Inflammatory macrophage treated with lipopolysaccharide for 1 hour (primary cell): ENCODE data around the gene ZBTB33.

ENCODE experiments used
- DNase-seq, 2 donors: peaks; one replicate each; pipeline ENCODE4 v3.0.0-alpha.2; 2020 to 2022

ZBTB33 gene, protein sequence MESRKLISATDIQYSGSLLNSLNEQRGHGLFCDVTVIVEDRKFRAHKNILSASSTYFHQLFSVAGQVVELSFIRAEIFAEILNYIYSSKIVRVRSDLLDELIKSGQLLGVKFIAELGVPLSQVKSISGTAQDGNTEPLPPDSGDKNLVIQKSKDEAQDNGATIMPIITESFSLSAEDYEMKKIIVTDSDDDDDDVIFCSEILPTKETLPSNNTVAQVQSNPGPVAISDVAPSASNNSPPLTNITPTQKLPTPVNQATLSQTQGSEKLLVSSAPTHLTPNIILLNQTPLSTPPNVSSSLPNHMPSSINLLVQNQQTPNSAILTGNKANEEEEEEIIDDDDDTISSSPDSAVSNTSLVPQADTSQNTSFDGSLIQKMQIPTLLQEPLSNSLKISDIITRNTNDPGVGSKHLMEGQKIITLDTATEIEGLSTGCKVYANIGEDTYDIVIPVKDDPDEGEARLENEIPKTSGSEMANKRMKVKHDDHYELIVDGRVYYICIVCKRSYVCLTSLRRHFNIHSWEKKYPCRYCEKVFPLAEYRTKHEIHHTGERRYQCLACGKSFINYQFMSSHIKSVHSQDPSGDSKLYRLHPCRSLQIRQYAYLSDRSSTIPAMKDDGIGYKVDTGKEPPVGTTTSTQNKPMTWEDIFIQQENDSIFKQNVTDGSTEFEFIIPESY

DNA sequence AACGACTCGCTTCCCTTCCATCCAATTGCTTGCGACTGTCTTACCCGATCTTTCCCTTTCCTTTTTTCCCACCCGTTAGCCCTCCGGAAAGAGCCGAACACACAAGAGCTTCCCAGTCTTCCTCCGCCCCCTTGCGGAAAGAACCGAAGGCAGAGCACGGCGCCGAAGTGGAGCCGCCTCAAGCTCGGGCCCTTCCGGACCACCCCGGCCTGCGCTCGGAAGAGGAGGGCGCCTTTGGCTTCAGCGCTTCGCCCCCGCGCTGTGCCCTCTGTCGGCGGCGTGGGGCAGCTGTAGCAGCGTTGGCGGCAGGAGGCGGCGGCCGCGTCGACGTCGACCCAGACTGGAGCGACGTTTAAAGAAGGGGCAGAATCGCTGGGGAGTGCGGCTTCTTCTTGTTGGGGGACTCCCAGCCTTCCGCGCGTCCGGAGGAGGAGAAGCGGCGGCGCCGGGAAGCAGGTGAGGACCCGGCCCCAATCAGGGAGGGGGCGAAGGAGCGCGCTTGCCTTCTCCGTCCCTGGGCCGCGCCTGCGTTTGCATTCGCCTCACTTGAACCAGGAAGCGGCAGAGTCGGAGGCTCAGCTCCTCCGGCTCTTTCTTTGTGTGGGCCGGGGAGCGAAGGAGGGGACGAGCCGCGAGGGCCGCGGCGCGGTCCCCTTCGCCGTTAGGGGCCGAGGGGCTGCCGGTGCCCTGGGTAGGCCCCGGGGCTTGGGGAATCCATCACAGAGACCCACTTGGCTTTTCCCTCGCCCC, at the start of gene ZBTB33:
Gene ZBTB33, plus strand, starts transcription at position 291 of the 750 bp plus-strand sequence. CDS start 2,604 bp downstream, outside the sequence.
- DNase-seq = peak; percentile 85 to 89

DNA sequence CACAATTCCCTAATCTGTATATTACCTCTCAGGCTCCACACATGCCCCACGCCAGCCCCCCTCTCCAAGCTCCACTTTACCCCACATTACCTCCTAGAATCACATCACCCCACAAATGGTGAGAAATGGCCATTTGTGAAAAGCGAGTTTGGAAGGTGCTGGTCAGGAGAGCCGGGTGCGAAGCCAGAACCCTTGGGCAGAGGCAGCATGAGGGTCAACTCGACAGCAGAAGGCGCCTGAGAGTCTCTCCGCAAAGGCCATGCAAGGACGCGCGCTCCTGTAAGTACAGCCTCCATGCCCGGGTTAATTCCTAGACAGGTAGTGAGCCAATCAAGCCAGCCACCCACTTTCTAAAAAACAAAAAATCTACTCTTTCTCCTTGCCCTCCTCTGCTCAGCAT, 49.8 kb upstream of the ZBTB33 start:
- no peak for DNase-seq

DNA sequence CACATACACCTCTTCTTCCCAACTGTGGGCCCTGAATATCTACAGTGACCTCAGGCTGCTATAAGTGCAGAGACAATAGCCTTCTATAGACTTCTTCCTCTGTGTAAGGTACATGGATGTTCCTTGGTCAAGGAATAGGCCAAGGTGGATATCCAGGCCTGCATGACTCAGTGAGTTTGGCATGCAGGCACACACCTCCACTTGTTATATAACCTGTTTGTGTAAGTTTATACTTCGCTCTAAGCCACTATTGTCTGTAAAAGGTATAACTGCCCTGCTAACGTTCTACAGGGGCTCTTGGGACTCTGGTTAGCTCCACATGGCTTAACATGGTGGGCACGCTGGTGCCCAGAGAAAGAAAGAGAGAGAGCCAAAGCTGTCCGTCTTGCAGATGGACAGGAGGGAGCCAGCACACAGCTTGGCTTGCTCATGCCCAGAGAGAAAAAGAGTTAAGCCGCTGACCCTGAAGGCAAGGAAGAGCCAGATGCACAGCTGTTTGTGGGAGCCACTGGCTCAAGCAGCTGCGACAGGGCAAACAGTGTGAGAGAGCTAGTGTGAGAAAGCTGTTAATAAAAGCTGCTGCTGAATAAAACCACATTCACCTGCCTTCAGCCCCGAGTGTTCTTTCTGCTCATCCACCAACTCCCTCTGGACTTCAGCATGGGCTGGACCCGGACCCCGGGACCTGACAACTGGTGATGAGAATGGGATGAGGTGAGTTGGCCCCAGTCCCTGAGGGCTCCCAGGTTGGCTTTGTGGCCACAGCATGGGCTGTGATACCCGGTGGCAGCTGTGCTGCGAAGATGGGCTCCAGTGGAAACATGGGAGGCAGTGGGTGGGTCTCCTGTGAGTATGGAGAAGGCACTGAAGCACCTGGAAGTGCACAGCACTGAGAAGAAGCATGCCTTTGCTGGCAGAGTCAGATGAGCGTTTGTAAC, 44.5 kb upstream of the ZBTB33 start:
- no peak for DNase-seq

DNA sequence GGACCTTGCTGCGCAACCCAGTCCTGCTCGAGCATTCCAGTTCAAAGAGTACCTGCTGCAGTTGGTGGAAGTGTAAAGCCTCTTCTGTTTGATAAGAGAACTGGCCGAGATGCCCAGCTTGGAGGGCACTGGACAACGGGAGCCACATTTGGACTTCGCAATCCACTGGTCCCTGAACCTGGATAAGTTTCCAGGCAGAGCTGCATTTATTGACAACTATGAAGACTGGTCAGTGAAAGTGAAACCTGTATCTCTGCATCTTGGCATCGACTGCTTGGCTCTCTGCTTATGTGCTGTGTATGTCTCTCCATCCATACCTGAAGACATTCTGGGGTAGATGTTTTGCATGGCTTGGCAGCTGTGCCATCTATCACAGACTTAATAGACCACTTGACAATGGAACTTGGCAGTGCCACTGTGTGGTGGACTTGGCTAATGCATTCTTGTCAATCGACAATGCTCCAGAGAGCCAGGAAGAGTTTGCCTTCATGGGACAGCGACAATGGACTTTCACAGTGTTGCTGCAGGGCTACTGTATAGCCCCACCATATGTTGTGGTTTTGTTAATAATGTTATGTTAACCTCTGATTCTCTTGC, 43.5 kb upstream of the ZBTB33 start:
- DNase-seq = no peak

DNA sequence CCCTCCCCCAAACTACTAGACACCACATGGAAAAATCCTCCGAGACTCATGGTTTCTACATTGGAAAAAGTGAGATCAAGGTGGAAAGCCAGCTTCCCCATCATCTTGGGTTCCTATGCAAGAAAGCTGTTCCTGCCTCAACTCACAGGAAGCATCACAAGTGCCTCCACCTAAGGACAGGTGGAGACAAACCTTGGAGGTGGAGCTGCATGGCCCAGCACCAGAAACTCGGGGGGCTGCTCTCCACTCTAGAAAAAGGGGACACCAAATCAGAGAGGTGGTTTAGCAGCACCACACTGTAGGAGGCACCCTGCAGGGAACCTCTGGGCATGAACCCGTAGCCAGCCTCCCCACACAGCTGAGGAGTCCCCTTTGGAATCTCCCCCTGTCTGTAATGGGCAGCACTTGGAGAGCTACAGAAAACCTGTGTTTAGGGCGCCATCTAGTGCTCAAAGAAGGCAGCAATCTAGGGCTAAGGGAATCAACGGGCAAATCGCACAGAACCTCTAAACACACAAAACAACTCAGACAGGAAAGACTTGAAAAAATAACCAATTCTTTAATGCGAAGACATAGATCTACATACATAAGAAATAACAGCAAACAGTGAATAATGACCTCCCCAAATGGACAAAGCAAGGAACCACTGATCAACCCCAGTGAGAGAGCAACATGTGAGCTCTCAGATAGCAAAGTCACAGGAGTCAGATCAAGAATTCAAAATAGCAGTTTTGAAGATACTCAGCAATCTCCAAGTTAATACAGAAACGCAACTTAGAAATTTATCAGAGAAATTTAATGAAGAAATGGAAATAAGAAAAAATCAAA, 37.0 kb upstream of the ZBTB33 start:
- DNase-seq = peak; percentile 46 to 76

DNA sequence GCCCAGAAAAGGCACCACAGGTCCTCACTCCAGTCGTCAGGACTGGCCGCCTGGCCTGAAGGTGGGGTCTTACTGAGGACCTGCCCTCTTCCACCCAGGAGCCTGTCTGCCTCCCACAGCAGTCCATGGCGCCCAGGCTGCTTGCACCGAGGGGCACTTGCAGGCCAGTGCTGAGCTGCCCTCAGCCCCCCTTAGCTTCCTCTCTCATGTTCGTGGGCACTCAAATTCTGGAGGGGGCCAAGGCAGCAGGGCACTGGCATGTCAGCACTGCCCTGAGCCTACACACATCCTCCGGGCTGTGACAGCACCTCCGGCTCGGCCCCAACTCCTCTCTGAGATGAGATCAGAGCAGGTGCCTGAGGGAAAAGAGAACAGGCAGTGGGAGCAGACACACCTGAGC, 27.2 kb upstream of the ZBTB33 start:
- DNase-seq = no peak

DNA sequence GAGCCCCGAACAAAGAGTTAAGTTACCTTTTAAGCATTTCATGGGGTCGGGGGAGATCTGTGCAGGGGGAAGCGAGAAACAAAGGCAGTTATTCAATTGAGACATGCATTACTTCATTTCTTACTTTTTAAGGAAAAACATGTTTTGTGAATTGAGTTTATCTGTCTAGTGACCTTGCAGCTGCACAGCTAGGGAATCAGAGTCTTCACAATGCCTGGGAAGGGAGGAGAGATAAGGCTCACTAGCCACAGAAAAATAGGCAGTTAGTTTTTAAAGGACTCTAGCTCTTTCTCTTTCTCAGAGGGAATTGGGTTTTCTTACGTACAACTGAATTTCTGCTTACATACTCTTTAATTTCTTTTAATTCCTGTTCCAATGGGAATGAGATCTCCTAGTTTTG, 26.2 kb upstream of the ZBTB33 start:
- no peak for DNase-seq

DNA sequence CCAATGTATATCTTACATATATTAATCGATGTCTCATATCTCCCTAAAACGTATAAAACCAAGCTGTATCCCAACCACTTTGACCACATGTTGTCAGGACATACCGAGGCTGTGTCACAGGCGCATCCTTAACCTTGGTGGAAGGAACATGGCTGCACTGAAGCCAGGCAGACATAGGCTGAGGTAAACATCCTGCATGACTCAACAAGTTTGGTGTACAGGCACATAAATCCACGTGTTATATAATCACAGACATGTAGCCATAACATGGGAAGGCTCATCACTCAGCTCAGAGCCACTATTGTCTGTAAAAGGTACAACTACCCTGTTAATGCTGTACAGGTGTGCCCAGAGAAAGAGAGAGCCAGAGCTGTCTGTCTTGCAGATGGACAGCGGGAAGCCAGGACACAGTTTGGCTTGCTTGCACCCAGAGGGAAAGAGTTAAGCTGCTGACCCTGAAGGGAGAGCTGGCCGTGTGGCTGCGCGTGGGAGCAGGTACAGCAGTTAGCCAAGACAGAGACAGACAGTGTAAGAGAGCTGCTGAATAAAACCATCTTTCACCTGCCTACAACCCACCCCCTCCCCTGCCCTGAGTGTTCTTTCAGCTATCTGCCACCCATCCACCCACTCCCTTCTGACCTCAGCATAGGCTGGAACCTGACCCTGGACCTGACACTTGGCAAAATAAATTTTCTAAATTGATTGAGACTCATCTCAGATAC, 22.3 kb upstream of the ZBTB33 start:
- DNase-seq = no peak

DNA sequence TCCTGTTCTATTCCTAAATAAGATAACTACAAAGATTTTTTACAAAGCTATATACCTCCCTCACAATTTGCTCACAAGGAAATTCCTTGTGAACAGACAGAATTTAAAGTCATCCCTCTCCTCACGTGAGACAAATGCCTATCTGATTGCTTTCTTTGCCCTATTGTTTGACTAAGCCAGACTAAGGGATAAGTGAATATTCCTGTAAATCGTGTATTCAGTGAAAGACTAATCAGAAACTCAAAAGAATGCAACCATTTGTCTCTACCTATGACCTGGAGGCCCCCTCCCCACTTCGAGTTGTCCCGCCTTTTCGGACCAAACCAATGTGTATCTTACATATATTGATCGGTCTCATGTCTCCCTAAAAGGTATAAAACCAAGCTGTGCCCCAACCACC, 15.3 kb upstream of the ZBTB33 start:
- no peak for DNase-seq

DNA sequence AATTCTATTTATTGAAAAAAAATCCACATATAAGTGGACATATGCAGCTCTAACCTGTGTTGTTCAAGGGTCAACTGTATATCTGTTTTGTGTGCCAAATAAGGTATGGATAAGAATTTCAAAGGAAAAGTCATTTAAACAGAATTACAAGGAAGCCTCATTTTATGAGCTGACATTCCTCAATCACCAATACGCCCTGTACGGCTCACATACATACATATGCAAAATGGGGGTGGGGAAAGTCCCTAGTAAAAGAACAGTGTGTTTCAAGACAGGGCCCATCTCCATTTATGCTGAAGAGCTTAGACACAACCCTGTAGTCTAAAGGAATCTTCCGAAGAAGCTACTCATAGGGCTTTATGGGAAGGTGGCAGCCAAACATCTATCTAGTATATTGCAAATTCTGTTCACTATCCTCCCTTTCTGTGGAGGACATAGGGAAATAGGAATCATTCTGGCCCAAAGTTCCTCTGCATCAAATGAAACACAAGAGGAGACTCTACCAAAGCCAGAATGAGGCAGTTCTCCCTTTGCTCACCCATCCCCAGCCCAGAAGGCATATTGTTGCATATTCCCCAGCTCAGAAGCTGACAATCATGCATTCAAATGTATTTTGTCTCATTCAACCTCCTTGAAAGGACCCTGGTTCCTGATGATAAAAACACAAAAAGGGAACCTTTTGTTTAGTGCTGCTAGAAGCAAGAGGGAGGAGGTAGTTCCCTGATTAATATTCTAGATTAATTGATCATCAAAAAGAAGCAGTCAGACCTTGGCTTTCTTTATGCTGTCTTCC, 13.7 kb upstream of the ZBTB33 start:
- no peak for DNase-seq

DNA sequence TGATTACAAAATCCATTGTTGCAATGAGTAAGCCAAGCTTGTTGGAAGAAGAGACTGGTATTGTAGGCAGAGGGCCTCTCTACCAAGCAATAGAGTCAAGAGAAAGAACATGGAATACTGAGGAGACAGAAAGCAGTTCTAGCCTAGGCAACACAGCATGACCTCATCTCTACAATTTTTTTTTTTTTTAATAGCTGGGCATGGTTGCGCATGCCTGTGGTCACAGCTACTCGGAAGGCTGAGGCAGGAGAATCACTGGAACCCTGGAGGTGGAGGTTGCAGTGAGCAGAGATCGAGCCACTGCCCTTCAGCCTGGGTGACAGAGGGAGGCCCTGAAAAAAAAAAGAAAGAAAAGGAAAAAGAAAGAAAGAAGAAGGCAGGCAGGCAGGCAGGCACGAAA, 11.7 kb upstream of the ZBTB33 start:
- DNase-seq = no peak

DNA sequence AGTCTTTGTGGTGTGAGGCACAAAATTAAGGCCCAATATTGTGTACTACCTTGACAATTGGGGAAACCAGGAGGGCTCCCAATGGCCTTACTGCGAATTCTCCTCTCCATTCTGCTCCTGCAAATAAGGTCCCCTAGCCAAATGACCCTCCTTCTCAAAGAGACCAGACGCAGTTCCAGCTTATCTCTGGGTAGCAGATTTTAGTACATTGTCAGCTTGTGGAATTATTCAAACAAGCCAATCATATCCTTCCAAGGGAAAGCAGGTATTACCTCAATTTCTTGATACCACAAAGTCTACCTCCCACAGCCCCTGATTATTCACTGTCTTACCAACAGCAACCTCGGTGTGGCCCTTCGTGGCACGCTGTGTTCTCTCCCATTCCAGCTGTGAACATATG, 7.8 kb upstream of the ZBTB33 start:
- DNase-seq = no peak

DNA sequence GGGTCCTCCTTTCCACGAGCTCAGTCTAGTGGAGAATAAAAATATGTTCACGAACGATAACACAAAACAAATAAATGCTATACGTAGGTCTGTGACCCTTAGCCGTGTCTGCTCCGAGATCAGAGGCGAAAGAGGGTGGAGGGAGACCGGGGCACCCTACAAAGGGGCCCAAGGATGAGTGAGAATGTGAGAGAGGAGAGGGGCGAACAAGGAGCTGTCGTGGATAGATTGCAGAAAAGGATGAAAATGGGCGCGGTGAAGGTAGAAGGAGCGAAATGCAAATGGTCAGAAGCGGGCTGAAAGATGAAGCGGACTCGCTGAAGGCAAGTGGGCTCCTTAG, 6.2 kb upstream of the ZBTB33 start:
- no peak for DNase-seq

DNA sequence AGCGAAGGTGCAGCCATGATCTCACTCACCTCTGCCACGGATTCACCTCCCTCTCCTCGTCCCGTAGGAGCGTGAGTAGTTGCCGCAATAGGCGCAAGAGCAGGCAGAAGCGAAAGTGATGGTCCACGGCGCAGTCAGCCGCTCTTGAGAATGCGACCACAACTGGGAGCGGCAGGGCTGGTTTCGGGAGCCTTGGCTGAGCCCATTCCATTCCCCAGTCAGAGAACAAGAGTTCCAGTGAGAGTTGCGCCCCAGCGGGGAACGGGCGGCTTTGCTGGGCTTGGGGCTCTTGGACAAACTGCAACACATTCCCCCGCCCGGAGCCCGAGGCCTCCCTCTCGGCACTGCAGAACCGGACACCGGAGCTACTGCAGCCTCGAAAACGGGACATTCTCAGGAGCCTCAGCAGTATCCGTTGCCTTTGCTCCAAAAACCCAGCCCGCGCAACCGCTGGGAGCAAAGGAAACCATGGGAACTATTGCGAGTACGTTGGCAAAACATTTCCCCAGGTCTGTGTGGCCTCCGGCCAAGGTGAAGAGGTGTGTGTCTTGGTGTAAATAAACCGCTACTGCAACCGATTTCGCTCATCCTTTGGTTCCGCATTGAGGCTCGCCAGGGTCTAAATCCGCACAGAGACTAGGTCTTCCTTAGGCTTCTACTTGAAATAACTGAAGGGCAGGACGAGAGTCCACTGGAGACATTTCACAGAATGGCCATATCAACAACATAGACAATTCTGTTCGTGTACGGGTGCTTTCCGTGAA, 5.7 kb upstream of the ZBTB33 start:
- DNase-seq = peak; percentile 43 to 55

DNA sequence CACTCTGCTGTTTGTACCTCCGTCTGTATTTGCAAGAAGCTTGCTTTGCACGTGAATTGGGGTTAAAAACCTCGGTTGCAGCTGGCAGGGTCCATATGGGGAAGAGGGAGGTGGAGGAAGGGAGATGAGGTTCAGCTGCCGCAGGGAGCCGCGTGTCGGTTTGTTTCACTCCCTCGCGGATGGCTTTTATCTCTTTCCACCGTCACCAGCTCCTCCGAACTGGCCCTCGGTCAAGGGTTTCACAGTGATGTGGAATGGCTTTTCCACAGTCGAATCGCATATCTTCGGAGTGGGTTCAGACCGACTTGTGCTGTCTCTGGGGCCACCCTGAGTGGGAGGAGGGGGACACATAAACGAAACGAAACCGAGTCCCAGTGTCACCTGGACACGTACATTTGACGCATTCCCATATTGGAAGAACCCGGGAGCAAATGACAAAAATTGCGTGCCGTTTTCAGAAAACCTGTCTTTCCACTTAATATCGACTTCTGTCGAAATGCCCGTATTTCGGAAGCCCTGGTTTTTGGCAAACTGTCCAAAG, 929 bp downstream of the ZBTB33 start:
- no peak for DNase-seq

DNA sequence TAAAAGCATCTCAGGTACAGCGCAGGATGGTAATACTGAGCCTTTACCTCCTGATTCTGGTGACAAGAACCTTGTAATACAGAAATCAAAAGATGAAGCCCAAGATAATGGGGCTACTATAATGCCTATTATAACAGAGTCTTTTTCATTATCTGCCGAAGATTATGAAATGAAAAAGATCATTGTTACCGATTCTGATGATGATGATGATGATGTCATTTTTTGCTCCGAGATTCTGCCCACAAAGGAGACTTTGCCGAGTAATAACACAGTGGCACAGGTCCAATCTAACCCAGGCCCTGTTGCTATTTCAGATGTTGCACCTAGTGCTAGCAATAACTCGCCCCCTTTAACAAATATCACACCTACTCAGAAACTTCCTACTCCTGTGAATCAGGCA, 3.2 kb downstream of the ZBTB33 start:
- DNase-seq = no peak

DNA sequence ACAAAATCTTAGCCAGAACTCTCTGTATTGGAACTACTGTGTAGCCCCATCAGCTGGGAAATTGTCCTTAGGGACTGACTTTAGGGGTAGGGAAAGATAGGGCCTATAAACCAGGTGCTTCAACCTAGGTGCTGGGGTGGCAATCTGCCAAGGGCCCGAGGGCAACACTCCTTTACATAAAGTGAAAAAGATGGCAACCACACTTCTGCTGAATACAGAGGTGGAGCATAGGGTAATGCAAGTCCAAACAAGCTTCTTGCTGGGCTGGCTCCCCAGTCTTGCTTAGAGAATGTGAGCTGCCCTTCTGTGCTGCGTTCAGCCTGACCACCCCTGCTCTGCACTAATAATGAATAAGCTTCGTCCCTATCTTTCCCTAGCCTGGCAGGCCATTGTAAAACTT, 9.8 kb downstream of the ZBTB33 start:
- no peak for DNase-seq

DNA sequence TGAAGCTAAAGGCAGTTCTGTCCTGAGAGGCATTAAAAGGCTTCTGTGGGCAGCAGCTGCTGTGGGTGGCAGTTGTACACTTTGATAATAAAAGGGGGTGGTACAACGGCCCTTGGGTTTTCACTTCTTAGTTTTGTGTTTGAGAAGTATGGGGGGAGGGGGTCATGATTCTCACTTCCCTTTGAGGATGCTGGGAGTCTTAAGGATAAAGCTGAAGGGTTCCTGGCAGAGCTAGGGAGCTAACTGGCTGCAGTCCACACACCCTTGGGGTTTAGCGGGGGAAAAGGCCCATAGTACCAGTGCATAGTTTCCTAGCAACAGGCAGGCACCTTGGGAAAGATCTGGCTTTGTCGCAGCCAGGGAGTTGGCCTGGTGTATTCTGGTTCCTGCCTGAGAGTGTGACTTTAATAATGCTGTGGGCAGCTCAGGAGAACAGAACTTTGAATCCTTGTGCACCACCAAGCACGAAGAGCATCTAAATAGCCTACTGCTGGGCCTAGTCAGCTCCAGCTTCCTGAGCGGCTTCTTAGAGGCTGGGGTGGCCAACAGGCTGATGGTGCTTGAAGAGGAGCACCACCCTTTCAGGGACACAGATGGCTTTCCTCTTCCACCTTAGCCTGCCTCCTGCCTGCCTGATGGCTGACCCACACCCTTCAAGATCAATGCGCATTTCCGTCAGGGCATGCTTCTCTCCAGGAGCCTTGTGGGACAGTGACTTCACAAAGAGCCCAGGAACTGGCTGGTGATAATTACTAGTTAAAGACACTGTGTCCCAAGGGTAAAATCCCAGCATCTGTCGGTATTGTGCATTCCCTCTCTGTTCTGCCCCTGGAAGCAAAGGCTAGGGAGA, 12.5 kb downstream of the ZBTB33 start:
- DNase-seq = no peak
